Stimulated activated CD4-positive, alpha-beta T cell treated with anti-CD3 and anti-CD28 coated beads, Interleukin-12 subunit alpha, Interleukin-12 subunit beta, amount 100 ng/mL, for 24 hours (primary cell): ENCODE data around the gene PTH2.
"Not testable (repeated sequence)": the region's sequence is repeated elsewhere in the genome, so short reads cannot be mapped to it uniquely, and the experiment has no call there.

Experiments used
- DNase-seq, 2 experiments: peaks; one replicate each; pipeline ENCODE4 v3.0.0-alpha.2; 2020; ENCODE audit warnings: low read depth in 2 of 2

The PTH2 gene

GRCh38 chr19:49423071-49423984, at the start of gene PTH2:
PTH2 (minus strand) TSS chr19:49423441; CDS start chr19:49423339, 102 bp downstream.
- no peak for DNase-seq

GRCh38 chr19:49472936-49473335, 49.7 kb upstream of the PTH2 start:
- no peak for DNase-seq

GRCh38 chr19:49470615-49470978, 47.4 kb upstream of the PTH2 start:
- no peak for DNase-seq

GRCh38 chr19:49469828-49470614, 46.8 kb upstream of the PTH2 start:
- peak in 1 of 2 experiments; percentile 72 for DNase-seq

GRCh38 chr19:49468746-49469447, 45.7 kb upstream of the PTH2 start:
- DNase-seq: peak in 1 of 2 experiments; percentile 66

GRCh38 chr19:49468199-49468598, 45.0 kb upstream of the PTH2 start:
- no peak for DNase-seq

- DNase-seq: no peak
Observed at GRCh38 chr19:49465371-49465770, 42.1 kb upstream of the PTH2 start.

GRCh38 chr19:49463960-49464740, 40.9 kb upstream of the PTH2 start:
- DNase-seq: no peak

- DNase-seq: no peak
Observed at GRCh38 chr19:49462492-49462891, 39.3 kb upstream of the PTH2 start.

GRCh38 chr19:49461656-49462055, 38.4 kb upstream of the PTH2 start:
- no peak for DNase-seq

- not testable (repeated sequence) for DNase-seq
Observed at GRCh38 chr19:49461130-49461529, 37.9 kb upstream of the PTH2 start.

GRCh38 chr19:49459388-49459787, 36.1 kb upstream of the PTH2 start:
- no peak for DNase-seq

- DNase-seq: no peak
Observed at GRCh38 chr19:49458567-49458903, 35.3 kb upstream of the PTH2 start.

GRCh38 chr19:49456326-49456725, 33.1 kb upstream of the PTH2 start:
- DNase-seq: no peak

- no peak for DNase-seq
Observed at GRCh38 chr19:49455773-49456172, 32.5 kb upstream of the PTH2 start.

- DNase-seq: no peak
Observed at GRCh38 chr19:49453757-49454240, 30.6 kb upstream of the PTH2 start.

GRCh38 chr19:49453013-49453756, 29.9 kb upstream of the PTH2 start, which contains the start of gene ALDH16A1:
ALDH16A1 (plus strand) TSS chr19:49453225; CDS start chr19:49453332, 107 bp downstream.
- DNase-seq: peak; percentile 94 to 96

- peak; percentile 87 to 95 for DNase-seq
Observed at GRCh38 chr19:49451430-49452181, 28.4 kb upstream of the PTH2 start, which contains the start of gene PIH1D1. PIH1D1 (minus strand) TSS chr19:49451814; CDS start chr19:49451574, 240 bp downstream.

- no peak for DNase-seq
Observed at GRCh38 chr19:49450405-49450804, 27.2 kb upstream of the PTH2 start.

GRCh38 chr19:49448432-49448786, 25.2 kb upstream of the PTH2 start:
- DNase-seq: no peak
